HG03066 (cell line): ENCODE results near the gene HYAL2.
A peak's percentile ranks its signal among the peaks of the same experiment; 100 is the strongest.

ENCODE experiments used
- ATAC-seq: cut with Tn5 transposase; IDR thresholded peaks from one replicate; pipeline ENCODE4 v1.9.1; 2021; ENCODE audit warnings: low read depth; ENCODE audit not compliant: unreplicated experiment

Gene HYAL2

DNA sequence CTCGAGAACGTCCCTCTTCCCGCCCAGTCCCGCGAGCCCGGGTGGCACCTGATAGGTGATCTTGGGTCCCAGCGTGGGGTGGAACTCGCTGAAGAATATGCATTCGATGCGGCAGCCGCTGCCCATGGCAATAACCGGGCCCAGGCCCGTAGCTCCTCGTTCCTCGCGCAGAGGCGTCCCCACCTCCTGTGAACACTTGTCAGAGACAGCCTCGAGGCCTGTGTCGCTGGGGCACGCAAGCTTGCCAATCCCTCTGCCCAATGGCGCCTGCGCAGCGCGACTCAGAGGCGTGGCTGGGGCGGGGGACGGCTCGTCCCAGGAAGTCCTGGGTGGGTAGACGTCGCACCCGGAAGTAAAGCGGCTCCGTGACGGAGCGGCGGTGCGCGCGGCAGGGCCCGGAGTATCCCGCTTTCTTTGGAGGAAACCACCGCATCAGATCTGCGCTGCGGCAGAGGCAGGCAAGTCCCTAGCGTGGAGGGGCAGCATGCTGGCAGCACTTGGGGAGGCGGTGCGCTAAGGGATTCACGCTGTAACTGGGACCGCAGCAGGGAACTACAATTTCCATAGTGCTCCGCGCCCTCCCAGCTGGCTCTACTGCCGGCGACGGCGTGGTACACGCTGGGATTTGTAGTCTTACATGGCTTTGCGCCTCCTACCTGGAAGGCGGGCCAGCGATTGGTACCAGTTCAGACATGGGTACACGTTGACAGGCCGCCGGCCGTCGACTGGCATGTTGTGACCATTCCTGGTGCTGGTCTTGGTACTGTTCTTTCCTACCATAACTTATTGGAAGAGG, 28.2 kb upstream of the HYAL2 start, which contains the start of the genes CYB561D2 and NPRL2:
TSS of gene CYB561D2 (plus strand) at position 336 of the 796 bp plus-strand sequence. CDS start 572 bp downstream, outside the sequence.
TSS of gene NPRL2 (minus strand) at position 249 of the 796 bp plus-strand sequence. CDS start at position 126, 123 bp downstream.
- peak; percentile 80 for ATAC-seq

DNA sequence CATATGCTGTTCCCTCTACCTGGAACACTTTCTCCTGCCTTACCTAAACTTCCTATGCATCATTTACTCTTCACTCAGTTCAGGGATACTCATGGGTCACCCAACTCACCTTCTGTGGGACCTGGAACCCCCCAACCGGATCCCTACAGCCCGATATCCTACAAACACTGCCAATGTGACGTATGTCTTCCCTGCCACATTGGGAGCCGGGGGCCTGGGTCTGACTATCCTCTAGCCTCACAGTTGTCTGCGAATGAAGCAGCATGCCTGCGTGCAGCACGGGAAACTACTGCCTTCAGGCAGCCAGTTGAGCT, 27.6 kb upstream of the HYAL2 start:
- ATAC-seq: no peak

DNA sequence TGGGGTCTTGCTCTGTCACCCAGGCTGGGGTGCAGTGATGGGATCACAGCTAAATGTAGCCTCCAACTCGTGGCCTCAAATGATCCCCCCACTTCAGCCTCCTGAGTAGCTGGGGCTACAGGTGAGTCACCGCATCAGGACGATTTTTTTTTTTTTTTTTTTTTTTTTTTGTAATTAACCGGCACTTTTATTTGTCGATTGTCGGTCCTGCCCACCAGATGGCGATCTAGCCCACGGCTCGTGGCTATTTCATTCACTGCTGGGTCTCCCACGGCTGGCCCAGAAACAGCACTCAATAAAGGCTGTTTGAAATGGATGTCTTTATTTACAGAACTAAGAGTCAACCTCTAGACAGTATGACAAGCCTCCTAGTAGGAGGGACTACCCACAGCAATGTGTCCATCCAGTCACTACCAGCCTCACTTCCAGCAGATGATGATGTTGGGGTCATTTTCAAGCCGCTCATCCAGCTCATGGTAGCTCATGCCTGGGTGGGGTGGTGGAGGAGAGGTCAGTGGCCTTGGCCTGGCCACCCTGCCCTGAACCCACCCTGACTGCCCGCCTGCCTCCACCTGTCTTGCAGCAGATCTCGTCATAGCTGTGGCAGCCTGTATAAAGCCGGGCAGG, 24.8 kb upstream of the HYAL2 start:
- no peak for ATAC-seq

DNA sequence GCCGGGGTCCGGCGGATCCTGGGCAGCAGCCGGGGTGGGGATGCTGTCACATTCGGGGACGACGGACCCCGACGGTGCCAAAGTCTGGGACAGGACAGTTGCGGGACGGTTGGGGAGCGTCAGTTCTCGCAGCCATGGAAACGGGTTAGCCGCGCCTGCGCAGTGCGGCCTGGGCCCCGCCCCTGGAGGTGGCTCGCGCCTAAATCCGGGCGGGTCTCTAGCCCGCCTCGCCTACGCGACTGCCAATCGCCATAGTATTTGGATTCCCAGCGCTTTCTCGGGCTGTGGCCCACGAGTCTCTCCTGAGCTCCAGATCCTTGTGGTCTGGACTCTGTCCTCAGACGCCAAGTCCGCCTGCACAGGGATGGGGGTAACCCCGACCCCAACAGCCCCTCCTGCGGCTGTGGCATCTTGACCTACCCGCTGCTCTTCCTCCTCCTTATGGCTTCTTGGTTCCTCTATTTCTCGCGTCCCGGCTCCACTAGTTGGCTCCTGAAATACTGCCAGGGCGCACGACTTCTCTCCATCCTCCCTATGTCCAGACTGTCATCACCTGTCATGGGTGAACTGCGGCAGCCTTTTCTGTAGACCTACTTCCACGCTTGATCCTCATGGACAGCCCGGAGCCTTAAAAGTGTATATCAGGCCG, 23.2 kb upstream of the HYAL2 start, which contains the start of gene ZMYND10:
TSS of gene ZMYND10 (minus strand) at position 147 of the 649 bp plus-strand sequence. CDS start 153 bp downstream, outside the sequence.
- ATAC-seq: no peak

DNA sequence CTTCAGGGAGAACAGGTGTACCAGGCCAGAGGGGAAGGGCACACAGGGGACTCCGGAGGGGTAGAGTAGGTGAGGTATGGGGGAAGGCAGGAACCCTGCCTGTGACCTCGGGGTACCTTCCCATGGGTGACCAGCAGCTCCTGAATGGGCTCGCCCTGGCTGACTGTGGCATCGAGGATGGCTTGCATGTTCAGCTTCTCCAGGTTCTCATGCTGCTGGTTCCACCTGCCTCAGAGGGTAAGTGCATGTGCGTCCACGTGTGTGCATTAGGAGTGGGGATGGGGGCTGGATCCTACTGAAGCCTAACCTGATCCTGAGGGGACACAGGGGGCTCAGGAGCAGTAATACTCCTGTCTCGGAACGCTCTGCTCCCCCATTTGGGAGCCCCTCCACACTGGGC, 22.5 kb upstream of the HYAL2 start:
- ATAC-seq: no peak

DNA sequence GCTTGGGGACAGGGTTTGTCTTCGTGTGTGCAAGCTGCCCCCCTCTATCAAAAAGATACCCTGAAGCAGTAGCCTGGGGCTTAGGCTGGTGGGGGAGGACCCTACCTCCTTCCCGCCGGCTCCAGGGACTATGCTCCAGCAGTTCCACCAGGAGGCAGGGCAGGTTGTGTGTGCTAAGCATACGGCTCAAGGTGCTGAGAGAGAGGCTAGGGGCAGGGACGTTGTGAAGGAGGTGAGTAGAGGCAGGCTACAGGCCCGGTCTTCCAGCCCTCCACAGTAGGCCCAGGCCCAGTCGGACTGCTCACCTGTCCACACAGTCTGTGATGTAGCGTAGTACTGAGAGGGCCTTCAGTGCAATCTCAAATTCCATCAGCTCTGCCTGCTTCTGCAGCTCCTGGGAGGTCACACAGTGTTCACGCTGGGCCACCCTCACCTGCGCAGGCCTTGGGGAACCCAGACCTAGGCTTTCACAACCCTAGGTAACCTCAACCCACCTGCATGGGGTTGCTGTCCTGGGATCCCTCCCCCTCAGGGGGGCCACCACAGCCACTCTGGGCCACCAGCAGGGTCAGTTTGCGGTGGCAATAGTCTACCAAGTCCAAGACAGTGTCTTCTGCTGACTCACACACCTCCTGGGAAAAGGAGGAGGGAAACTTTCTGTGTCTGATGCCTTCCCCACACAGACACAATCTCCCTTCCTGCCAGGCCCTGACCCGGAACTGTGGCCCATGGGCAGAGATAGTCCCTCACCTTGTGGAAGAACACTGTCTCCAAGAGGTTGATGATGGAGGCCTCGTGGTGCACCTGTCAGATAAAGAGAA, 20.5 kb upstream of the HYAL2 start:
- no peak for ATAC-seq

DNA sequence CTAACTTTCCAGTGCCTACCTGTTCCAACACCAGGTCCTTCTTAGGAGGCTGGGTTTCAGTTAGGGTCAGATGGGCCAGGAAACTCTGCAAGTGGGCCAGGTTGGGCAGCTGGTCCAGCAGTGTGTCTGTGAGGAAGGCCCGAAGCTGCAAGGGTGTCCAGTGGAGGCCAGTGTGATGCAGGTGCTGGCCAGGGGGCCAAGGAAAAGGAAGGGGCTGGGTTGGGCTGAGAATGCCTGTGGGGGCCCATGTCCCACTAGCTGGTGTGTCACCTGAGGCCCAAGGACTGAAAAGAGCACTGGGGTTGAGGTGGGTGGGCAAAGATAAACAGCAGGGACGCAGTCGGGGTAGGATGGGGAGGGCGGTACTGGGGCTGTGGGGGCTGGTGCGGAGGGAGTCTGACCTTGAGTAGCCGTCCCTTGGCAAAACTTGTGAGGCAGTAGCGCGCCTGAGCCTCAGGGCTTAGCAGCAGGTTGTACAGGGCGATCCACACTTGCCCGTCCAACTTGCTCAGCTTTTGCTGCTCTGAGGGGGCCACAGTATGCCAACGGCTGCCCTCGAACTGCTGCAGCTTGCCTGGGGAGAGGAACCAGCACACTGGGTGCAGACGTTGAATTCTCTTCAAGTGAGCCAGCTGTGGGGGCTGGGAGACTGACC, 19.6 kb upstream of the HYAL2 start:
- no peak for ATAC-seq

DNA sequence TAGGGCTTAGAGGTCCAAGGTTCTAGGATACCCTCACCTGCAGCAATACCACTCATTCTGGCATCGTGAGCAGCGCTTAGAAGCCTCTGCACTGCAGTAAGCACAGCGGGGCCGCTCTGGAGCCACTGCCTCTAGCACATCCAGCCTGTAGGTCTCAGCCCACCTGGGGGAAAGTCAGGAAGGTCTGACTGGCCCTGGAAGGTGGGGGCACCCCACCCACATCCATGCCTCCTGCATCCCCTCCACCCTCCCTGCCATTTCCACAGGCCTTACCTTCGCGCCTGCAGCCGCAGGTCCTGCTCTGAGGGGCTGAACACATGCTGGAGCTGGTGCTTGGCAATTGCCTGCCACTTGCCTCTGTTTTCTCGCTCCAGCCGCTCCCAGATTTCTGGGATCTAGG, 19.0 kb upstream of the HYAL2 start:
- ATAC-seq: no peak

DNA sequence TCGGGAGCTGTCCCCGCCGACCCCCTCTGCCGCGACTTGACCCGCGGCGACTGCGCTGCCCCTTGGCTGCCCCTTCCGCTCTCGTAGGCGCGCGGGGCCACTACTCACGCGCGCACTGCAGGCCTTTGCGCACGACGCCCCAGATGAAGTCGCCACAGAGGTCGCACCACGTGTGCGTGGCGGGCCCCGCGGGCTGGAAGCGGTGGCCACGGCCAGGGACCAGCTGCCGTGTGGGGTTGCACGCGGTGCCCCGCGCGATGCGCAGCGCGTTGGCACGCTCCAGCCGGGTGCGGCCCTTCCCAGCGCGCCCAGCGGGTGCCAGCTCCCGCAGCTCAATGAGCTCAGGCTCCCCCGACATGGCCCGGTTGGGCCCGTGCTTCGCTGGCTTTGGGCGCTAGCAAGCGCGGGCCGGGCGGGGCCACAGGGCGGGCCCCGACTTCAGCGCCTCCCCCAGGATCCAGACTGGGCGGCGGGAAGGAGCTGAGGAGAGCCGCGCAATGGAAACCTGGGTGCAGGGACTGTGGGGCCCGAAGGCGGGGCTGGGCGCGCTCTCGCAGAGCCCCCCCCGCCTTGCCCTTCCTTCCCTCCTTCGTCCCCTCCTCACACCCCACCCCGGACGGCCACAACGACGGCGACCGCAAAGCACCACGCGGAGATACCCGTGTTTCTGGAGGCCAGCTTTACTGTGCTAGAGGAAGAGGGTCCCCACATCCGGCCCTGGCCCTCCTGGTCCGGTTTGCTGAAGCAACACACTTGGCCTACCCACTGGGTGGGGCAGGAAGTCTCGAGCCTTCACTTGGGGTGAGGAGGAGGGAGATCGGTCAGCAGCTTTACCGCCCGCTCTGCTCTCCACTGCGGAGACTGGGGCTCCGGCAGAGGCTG, 18.1 kb upstream of the HYAL2 start, which contains the start of gene RASSF1:
TSS of gene RASSF1 (minus strand) at position 389 of the 882 bp plus-strand sequence. CDS start at position 358, 31 bp downstream.
- peak; percentile 17 for ATAC-seq

DNA sequence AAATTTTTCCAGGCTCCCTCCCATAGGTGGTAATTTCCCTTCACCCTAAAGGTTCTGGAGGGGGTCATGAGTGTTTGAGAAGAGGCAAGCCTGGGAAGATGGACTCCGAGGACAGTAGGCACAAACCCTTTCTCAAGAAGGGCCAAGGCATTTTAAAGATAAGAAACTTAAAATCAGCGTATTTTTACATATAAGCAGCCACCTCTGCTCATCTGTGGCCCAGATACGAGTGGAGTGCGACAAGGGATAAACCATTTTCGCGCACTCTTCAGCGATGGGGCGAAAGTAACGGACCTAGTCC, 17.6 kb upstream of the HYAL2 start:
- no peak for ATAC-seq

DNA sequence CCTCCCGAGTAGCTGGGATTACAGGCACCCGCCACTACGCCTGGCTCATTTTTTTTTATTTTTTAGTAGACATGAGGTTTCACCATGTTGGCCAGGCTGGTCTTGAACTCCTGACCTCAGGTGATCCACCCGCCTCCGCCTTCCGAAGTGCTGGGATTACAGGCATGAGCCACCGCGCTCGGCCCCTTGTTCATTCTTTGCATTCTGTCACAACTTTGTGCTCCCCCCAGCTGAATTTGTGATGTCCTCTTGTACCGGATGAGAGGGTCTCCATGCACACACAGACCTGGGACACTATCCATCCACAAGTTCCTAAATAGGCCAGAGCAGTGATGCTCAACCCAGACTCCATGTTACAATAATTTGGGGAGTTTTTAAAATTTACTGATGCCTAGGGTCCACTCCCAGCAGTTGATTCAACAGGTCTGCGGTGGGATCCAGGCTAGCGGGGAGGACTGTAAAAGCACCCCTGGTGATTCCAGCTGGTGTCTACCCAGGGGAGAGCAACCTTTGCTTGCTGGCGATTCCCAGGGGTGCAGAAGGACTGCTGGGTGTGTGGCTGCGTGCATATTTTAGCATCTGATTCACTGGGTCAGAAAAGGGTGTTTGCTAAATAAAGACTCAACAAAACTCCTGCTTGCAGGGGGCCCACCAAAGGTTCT, 17.1 kb upstream of the HYAL2 start:
- ATAC-seq: no peak

DNA sequence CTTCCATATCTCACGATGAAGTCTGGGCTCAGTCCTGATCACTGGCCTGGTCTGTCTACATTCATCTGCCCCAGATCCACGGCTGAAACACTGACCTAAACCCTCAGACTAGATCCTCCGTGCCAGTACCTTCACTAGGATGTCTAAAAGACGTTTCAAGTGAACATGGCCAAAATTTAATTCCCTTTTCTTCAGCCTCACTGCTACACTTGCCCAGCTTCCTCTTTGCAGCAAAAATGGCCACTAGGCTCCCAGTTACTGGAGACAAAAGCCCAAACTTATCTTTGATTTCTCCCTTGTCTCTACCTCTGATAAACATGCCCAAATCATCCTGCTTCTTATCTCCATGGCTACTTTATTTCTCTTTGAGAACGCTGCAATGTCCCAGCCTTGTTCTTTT, 16.4 kb upstream of the HYAL2 start:
- ATAC-seq: no peak

DNA sequence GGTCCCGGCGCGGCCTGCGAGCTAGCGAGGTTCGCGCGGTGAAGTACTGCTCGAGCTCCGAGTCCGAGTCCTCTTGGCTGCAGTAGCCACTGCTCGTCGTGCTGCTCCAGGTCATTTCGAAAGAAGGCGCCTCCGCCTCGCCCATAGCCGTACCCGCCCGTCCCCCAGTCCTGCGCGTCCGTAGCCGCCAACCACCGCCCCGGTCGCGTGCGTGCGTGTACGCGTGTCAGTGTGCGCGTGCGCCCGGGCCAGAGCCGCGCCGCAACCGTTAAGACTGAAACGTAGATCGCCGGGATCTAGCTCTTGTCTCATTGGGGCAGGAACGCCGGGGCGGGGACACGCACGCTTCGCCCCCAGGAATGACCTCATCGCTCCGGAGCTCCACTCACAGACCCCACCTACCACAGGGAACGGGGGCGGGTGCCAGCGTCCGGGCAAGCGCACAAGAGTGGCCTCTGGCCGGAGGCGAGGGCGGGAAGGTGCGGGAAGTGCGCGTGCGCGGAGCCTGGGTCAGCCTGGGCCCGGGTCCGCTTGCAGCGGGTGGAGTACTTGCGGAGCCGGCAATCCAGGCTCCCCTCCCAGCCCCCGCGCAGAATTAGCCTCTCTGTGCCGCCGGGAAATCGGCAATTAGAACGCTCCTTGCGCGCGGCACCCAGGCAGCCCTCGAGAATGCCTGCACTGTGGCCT, 14.8 kb upstream of the HYAL2 start:
- ATAC-seq: peak; percentile 69

DNA sequence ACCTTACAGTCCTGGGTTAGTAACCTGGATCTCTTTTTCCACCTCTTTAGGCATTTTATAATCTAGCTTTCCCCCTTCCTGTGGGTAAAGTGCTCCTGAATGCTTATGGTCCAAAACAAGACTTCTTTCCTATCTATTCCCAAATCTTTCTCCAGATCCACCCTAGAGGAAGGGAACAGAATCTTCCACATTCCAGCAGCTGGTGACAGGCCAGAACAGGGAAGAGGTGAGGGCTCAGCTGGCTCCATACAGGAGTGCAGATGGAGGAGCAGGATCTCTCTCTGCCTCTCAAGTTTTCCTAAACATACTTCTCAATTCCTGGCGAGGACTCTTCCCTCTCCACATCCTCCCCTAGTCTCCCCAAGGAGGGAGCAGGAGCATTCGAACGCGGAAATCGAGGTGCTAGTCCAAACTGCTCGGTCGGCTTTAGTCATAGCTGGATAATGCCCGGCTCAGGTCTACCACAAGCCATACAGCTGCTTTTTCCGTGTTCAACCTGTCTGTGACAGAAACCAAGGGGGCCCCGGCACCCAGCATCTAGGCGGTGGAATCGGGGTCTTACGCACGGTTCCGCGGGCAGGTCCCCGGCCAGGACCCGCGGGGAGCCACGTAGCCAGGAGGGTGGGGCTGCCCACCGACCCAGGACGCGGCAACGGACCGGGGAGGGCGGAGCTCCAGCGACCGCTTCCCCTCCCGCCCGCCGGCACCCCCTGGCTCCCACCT, 14.1 kb upstream of the HYAL2 start:
- peak; percentile 23 for ATAC-seq

DNA sequence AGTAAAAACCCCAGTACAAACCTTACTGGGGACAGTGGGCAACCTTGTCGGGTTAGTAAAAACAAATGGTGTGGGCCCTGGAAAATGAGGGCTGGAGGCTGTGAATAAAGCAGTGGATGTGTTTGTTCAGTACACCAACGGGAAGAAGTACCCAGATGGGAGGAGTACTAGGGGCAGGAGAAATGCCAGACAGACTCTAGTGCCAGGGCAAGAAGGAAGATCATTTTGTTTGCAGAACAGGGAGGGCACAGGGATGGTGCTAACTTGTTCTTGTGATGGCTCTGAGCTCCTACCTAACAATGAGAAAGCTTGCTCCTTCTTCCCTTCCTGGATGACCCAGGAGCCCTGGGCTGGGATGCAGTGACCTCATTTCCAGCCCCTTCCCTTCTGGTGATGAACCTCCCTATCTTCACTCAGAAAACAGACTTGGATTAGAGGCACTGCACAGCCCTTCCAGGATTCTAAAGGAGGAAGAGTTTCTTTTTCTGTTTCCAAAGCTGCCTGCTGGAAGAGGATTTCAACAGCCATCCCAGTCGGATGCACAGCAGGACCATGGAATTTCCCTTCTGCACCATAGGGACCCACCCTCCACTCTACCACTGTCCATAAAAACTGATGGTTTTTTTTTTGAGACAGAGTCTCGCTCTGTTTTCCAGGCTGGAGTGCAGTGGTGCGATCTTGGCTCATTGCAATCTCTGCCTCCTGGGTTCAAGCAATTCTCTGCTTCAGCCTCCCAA, 12.0 kb upstream of the HYAL2 start:
- ATAC-seq: no peak

DNA sequence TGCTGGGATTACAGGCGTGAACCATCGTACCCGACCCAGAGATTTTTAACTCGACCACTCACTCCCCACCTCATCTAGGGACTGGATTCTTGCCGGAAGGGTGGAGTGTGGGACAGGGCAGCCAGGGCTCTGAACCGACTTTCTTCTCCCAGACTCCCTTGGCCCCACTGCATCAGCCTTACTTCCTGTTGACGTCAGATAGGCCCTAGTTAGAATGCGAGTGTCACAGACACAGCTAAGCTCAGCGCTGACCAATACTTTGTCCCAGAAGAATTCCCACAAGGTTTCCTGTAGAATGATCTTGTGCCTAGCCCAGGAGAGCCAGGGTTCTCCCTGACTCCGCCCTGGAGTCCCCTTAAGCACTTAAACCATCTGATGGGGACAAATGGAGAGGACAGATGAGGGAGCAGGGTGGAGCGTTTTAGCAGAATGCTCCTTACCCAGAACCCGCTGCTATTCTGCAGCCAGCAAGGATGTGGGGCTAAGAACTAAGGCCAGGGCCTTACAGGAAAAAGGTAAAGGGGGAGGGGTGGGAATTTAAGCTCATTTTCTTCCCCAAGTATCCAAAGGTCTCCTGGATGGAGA, 11.3 kb upstream of the HYAL2 start:
- ATAC-seq: no peak
